GM19455 (cell line): ENCODE measurements around the gene APOC4.

ENCODE experiments used
- ATAC-seq: cut with Tn5 transposase; IDR thresholded peaks from one replicate; pipeline ENCODE4 v1.9.1; 2021; ENCODE audit not compliant: unreplicated experiment

APOC4 gene

GRCh38 chr19:44992336-44993163 is 50.5 kb downstream of the APOC4 start:
- no peak for ATAC-seq

- ATAC-seq = no peak
These were observed 51.5 kb downstream of the APOC4 start for GRCh38 chr19:44993526-44993925.

- ATAC-seq = no peak
These were observed 52.0 kb downstream of the APOC4 start for GRCh38 chr19:44993926-44994537.
